ENCODE results near the gene ZWILCH.

Gene ZWILCH

DNA sequence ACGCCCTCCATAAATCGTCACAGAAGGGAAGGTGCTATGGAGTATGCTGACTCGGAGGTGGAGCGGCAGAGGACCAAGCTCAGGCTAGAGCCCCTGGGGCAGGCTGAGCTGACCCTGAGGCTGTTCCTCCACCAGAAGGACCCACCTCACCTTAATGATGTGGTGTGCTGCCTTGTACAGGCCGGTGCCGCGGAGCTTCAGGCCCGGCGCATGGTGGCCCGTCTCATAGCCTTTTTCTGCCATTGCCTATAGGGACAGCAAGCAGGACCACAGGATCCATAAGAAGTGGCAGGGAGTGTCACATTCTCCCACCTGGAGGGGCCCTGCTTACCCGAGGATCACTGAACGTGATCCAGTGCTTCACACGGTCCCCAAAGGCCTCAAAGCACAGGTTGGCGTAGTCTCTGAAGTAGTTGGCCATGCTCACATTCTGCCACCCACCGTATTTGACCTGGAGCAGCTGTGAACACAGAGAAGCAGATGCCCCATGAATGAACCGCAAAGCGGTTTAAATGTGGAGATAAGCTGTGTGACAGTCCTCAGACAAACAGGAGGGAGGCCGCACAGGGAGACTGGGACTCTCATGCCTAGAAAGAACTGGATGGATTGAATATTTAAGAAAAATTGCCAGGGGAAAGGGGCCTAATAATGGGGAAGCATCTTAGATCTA, 55.9 kb downstream of the ZWILCH start:
- TF ChIP-seq, protein P1, sequence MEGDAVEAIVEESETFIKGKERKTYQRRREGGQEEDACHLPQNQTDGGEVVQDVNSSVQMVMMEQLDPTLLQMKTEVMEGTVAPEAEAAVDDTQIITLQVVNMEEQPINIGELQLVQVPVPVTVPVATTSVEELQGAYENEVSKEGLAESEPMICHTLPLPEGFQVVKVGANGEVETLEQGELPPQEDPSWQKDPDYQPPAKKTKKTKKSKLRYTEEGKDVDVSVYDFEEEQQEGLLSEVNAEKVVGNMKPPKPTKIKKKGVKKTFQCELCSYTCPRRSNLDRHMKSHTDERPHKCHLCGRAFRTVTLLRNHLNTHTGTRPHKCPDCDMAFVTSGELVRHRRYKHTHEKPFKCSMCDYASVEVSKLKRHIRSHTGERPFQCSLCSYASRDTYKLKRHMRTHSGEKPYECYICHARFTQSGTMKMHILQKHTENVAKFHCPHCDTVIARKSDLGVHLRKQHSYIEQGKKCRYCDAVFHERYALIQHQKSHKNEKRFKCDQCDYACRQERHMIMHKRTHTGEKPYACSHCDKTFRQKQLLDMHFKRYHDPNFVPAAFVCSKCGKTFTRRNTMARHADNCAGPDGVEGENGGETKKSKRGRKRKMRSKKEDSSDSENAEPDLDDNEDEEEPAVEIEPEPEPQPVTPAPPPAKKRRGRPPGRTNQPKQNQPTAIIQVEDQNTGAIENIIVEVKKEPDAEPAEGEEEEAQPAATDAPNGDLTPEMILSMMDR (IDR thresholded peaks at IDR 0.05; ENCODE audit: low read depth, low read length), result no peak
- peak; percentile 70 for DNase-seq
- Histone ChIP-seq H3K36me3 (no peaks in the 10 kb centered on the region), H3K4me3 (ENCODE audit: low read depth, low read length) (no peak overlapping the region), H3K9me3 (ENCODE audit: severe bottlenecking) (no peaks in the 10 kb centered on the region), H3K27ac (peak overlapping the region; percentile 41), H3K27me3 (ENCODE audit: insufficient read depth, low read depth, severe bottlenecking) (no peaks in the 10 kb centered on the region)

DNA sequence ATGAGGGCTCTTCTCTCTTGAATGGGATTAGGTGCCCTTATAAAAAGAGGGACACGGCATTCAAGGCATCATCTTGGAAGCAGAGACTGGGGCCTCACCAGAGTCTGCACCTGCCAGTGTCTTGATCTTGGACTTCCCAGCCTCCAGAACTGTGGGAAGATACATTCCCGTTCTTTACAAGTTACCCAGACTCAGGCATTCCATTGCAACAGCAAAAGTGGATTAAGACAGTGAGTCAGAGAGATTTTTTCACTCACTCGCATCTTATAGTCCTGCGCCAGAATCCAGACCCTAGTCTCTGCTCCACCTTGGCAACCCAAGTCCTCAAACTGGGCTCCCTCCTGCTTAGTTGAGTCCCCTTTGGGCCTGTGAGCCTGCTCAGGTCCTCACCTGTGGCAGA, 58.0 kb downstream of the ZWILCH start:
- TF ChIP-seq, protein P1 (IDR thresholded peaks at IDR 0.05; ENCODE audit: low read depth, low read length), result no peak
- no peak for DNase-seq
- Histone ChIP-seq H3K9me3 (ENCODE audit: severe bottlenecking) (no peaks in the 10 kb centered on the region), H3K27me3 (ENCODE audit: insufficient read depth, low read depth, severe bottlenecking) (no peaks in the 10 kb centered on the region), H3K27ac (no peak overlapping the region), H3K36me3 (no peaks in the 10 kb centered on the region), H3K4me3 (ENCODE audit: low read depth, low read length) (no peak overlapping the region)

DNA sequence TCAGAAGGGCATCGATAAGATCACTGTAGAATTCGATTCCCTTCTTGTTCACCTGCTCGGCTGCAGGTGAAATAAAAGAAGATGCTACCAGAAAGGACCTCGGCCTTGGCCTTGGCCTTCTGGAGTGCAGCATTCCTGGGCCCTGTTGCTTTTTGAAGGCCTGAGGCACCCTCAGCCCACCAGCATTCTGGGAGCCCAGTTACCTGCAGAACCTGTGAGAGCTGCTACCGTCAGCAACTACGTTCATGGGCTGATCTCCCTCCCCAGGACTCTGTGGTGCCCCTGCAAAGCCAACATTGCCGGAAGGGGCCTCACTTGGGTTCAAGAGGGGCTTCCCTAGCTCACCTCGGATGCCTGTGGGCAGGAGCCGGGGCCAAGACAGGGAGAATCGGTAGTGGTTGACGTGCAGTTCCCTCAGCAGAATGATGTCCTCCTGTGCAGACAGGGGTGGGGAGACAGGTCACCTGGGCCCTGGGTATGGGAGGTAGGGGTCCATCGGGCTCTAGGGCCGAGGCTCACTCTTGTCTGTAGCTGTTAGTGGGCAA, 58.5 kb downstream of the ZWILCH start:
- TF ChIP-seq, protein P1 (IDR thresholded peaks at IDR 0.05; ENCODE audit: low read depth, low read length), result no peak
- Histone ChIP-seq H3K9me3 (ENCODE audit: severe bottlenecking) (no peaks in the 10 kb centered on the region), H3K27me3 (ENCODE audit: insufficient read depth, low read depth, severe bottlenecking) (no peaks in the 10 kb centered on the region), H3K4me3 (ENCODE audit: low read depth, low read length) (no peak overlapping the region), H3K27ac (no peak overlapping the region), H3K36me3 (no peaks in the 10 kb centered on the region)
- DNase-seq, result no peak

DNA sequence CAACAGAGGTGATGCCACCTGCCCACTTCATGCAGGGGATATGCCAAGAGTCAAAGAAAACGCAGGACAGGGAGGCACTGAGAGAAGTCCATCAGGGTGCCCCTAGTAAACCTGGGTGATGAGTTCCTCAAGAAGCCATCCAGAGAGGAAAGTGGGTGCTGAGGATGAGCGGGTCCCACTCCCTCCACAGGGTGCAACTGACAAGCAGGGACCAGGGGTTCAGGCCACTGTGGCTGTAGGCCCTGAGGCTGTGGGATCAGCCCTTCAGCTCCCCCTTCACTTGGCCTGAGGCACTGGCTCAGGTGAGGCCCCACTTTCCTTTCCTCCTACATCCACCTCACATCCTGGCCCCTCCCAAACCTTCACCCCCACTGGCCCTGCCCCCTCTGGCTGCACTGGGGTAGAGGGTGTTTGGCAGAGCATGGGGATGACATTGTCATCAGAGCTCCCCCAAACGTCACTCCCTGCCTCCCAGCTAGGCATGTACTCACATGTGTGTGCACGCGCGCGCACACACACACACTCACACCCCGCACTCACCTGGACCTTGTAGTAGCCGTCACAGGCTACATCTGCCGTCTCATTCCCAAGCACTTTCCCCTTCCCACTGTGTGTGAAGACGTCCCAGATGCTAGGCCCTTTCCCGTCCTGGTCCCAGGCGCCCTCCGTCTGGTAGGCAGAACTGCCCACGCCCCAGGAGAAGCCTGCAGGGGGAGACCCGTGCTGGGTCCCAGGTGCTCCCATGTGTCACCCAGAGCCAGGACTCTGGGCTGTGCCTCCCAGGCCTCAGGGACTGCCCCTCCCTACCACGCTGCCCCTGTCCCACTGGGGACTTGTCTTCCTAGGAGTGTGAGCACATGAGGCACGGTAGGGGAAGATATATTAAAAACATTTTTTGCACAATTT, 59.3 kb downstream of the ZWILCH start:
- TF ChIP-seq, protein P1 (IDR thresholded peaks at IDR 0.05; ENCODE audit: low read depth, low read length), result no peak
- DNase-seq, result no peak
- H3K4me3 ChIP-seq (ENCODE audit: low read depth, low read length), result no peak overlapping the region

DNA sequence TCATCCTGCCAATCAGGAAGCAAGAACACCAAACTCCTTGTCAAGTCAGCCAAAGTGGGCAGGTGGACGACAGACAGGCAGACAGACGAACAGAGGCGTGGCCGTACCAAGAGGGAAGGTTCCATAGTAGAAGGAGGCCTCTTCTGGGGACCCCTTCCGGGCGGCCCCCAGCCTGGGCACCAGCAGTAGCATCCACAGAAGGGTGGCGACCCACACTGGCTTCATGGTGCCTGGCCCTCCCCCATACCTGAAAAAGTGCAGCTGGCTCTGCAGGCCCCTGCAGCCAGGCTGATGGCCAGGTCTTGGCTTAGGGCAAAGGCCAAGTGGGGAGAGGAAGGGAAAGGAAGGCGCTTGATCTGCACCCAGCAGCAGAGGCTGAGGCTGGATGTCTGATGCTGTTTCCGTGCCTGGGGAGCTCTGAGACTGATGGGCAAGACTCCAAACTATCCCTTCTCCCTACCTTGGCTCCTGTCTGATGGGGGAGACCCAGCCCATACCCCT, 60.1 kb downstream of the ZWILCH start:
- H3K27ac ChIP-seq, result no peak overlapping the region
- H3K9me3 ChIP-seq (ENCODE audit: severe bottlenecking), result no peaks in the 10 kb centered on the region
- H3K36me3 ChIP-seq, result no peaks in the 10 kb centered on the region
- DNase-seq, result no peak
- H3K4me3 ChIP-seq (ENCODE audit: low read depth, low read length), result no peak overlapping the region
- no peaks in the 10 kb centered on the region for H3K27me3 ChIP-seq (ENCODE audit: insufficient read depth, low read depth, severe bottlenecking)
- TF ChIP-seq, protein P1 (IDR thresholded peaks at IDR 0.05; ENCODE audit: low read depth, low read length), result no peak

More for the DNA sequence above, 59.3 kb downstream of the ZWILCH start:
- no peaks in the 10 kb centered on the region for H3K27me3 ChIP-seq (ENCODE audit: insufficient read depth, low read depth, severe bottlenecking)
- H3K27ac ChIP-seq, result no peak overlapping the region
- H3K36me3 ChIP-seq, result no peaks in the 10 kb centered on the region
- H3K9me3 ChIP-seq (ENCODE audit: severe bottlenecking), result no peaks in the 10 kb centered on the region

Measured in WERI-Rb-1 (cell line).